Measurements from ENCODE around the gene TCEAL6. TPM values are rescaled to one million over a fixed set of nuclear protein-coding genes. Genes with fewer than 3 reads are reported as not detected.
"Not testable (repeated sequence)": the region's sequence is repeated elsewhere in the genome, so short reads cannot be mapped to it uniquely, and the experiment has no call there.

TCEAL6 gene
- total and polyA plus RNA-seq, 2 donors (not counting 1 experiment from before 2014, with no cell fraction given), result not detected

DNA sequence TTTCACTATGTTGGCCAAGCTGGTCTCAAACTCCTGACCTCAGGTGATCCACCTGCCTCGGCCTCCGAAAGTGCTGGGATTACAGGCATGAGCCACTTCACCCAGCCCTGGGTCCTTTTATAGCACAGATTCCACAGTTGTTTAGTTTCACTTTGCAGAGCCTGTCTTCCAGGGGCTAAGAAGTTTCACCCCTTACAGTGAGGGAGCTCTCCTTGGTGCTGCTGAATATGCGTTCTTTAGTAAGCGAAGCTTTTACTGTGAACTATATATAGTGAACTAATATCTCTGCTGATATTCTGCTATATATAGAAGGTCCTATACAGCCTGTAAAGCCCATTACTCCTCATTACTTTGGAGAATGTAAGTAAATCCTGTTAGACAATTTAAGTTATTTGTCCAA lies 4.2 kb downstream of the TCEAL6 start:
- no peaks in the 10 kb centered on the region for H3K27me3 ChIP-seq (ENCODE audit: control insufficient read depth, insufficient read depth, low read length)
- H4K20me1 ChIP-seq (ENCODE audit: control insufficient read depth, extremely low read depth, insufficient read depth, low read length), result no peaks in the 10 kb centered on the region
- TF ChIP-seq EZH2 (IDR thresholded peaks at IDR 0.05; ENCODE audit: low read length, missing control alignments), result no peak

DNA sequence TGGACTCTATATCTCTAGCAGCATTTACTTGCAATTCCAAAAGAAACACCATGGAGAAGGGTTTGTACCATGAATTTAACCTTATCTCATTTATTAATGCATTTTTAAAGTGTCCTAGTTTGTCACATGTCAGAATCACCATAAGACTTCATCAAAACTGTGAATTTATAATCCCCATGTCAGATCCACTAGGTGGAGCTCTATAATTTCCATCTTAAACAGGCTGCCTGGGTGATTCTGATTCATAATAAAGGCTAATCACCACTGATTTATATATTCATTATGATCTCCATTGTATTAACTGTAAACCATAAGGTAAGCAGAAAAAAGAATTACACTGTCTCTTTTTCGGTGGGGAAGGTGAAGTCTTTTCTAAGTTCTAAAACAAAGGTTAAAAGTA lies 12.8 kb downstream of the TCEAL6 start:
- H3K36me3 ChIP-seq (ENCODE audit: control insufficient read depth, insufficient read depth, low read length), result no peaks in the 10 kb centered on the region
- H3K27me3 ChIP-seq (ENCODE audit: control insufficient read depth, insufficient read depth, low read length), result no peaks in the 10 kb centered on the region
- no peaks in the 10 kb centered on the region for H3K4me1 ChIP-seq (ENCODE audit: control insufficient read depth, extremely low read depth, insufficient read depth, low read length)
- H3K79me2 ChIP-seq (ENCODE audit: control insufficient read depth, insufficient read depth, low read length), result no peaks in the 10 kb centered on the region
- TF ChIP-seq, protein P1, sequence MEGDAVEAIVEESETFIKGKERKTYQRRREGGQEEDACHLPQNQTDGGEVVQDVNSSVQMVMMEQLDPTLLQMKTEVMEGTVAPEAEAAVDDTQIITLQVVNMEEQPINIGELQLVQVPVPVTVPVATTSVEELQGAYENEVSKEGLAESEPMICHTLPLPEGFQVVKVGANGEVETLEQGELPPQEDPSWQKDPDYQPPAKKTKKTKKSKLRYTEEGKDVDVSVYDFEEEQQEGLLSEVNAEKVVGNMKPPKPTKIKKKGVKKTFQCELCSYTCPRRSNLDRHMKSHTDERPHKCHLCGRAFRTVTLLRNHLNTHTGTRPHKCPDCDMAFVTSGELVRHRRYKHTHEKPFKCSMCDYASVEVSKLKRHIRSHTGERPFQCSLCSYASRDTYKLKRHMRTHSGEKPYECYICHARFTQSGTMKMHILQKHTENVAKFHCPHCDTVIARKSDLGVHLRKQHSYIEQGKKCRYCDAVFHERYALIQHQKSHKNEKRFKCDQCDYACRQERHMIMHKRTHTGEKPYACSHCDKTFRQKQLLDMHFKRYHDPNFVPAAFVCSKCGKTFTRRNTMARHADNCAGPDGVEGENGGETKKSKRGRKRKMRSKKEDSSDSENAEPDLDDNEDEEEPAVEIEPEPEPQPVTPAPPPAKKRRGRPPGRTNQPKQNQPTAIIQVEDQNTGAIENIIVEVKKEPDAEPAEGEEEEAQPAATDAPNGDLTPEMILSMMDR (conservative IDR thresholded peaks at IDR 0.05 in 1 of 2, IDR thresholded peaks at IDR 0.05 in 1 of 2; ENCODE audit: low read depth in 1 of 2, low read length in 2 of 2), result peak in 1 of 2 donors; percentile 19
- no peak for TF ChIP-seq EZH2 (IDR thresholded peaks at IDR 0.05; ENCODE audit: low read length, missing control alignments)
- no peak overlapping the region for H3K27ac ChIP-seq (ENCODE audit: insufficient read depth, low read length)
- H3K9ac ChIP-seq (ENCODE audit: insufficient read depth, low read length), result no peak overlapping the region
- no peaks in the 10 kb centered on the region for H4K20me1 ChIP-seq (ENCODE audit: control insufficient read depth, extremely low read depth, insufficient read depth, low read length)
- H3K9me3 ChIP-seq (ENCODE audit: control insufficient read depth, insufficient read depth, low read depth, low read length), result no peaks in the 10 kb centered on the region
- peak in 1 of 2 donors; percentile 4 for DNase-seq (ENCODE audit: low read depth in 2 of 2)
- no peak overlapping the region for H2AFZ ChIP-seq (ENCODE audit: low read length)
- H3K4me2 ChIP-seq (ENCODE audit: extremely low read depth, insufficient read depth, low read length), result no peak overlapping the region
- no peak overlapping the region for H3K4me3 ChIP-seq (replicated peaks in 1 of 4; ENCODE audit: control extremely low read depth in 1 of 4, insufficient read depth in 1 of 4, low read depth in 3 of 4, low read length in 4 of 4)

More for the DNA sequence above, 4.2 kb downstream of the TCEAL6 start:
- DNase-seq (ENCODE audit: low read depth in 2 of 2), result no peak
- Histone ChIP-seq H3K27ac (ENCODE audit: insufficient read depth, low read length) (no peak overlapping the region), H3K79me2 (ENCODE audit: control insufficient read depth, insufficient read depth, low read length) (no peaks in the 10 kb centered on the region), H2AFZ (ENCODE audit: low read length) (no peak overlapping the region), H3K9me3 (ENCODE audit: control insufficient read depth, insufficient read depth, low read depth, low read length) (no peaks in the 10 kb centered on the region), H3K4me3 (replicated peaks in 1 of 4; ENCODE audit: control extremely low read depth in 1 of 4, insufficient read depth in 1 of 4, low read depth in 3 of 4, low read length in 4 of 4) (no peak overlapping the region), H3K36me3 (ENCODE audit: control insufficient read depth, insufficient read depth, low read length) (no peaks in the 10 kb centered on the region), H3K9ac (ENCODE audit: insufficient read depth, low read length) (no peak overlapping the region), H3K4me1 (ENCODE audit: control insufficient read depth, extremely low read depth, insufficient read depth, low read length) (no peaks in the 10 kb centered on the region), H3K4me2 (ENCODE audit: extremely low read depth, insufficient read depth, low read length) (no peak overlapping the region)

DNA sequence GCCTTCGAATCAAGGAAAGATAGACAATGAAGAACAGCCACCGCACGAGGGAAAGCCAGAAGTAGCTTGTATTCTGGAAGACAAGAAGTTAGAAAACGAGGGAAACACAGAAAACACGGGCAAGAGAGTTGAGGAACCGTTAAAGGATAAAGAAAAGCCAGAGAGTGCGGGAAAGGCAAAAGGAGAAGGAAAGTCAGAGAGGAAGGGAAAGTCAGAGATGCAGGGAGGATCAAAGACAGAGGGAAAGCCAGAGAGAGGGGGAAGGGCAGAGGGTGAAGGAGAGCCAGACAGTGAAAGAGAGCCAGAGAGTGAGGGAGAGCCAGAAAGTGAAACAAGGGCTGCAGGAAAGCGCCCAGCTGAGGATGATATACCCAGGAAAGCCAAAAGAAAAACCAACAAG lies 15.4 kb downstream of the TCEAL6 start:
- no peak for TF ChIP-seq EZH2 (IDR thresholded peaks at IDR 0.05; ENCODE audit: low read length, missing control alignments)
- TF ChIP-seq, protein P1 (conservative IDR thresholded peaks at IDR 0.05 in 1 of 2, IDR thresholded peaks at IDR 0.05 in 1 of 2; ENCODE audit: low read depth in 1 of 2, low read length in 2 of 2), result no peak
- H3K9ac ChIP-seq (ENCODE audit: insufficient read depth, low read length), result no peak overlapping the region
- no peak overlapping the region for H2AFZ ChIP-seq (ENCODE audit: low read length)

DNA sequence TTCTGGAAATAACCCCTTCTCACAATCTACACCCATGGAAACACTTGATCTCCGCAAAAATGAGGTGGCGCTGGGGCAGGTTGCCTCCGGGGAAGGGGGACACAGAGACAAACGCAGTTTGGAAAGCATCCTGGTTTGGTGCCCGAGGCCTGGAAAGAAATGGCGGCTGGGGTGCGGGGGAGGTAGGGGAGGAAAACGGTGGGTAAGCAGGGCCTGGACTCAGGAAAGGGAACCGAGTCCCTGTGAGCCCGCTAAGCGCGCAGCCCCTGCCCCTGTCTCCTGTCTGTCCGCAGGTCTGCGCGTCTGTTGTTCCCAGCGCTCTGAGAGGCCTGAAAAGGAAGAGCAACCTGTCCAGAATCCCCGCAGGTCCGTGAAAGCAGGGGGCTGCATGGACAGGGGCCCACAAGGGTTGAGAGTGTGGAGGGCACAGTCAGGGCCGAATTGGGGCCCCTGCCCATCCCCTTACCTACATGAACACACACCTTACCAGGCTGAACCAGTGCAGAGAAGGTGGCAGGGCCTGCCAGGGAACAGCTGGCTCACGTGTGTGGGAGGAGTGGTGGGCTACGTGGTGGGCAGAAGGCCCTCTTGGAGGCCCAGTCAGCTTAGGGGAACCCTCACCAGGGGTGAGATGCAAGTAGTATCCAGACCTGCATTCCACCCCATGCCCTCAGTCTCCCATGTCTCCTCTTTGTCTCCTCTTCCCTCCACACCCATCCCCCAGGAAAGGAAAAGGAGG lies 16.0 kb downstream of the TCEAL6 start:
- not testable (repeated sequence) for H3K4me2 ChIP-seq (ENCODE audit: extremely low read depth, insufficient read depth, low read length); H4K20me1 ChIP-seq (ENCODE audit: control insufficient read depth, extremely low read depth, insufficient read depth, low read length); H3K27me3 ChIP-seq (ENCODE audit: control insufficient read depth, insufficient read depth, low read length); H3K27ac ChIP-seq (ENCODE audit: insufficient read depth, low read length); H2AFZ ChIP-seq (ENCODE audit: low read length); H3K4me1 ChIP-seq (ENCODE audit: control insufficient read depth, extremely low read depth, insufficient read depth, low read length); H3K4me3 ChIP-seq (replicated peaks in 1 of 4; ENCODE audit: control extremely low read depth in 1 of 4, insufficient read depth in 1 of 4, low read depth in 3 of 4, low read length in 4 of 4); H3K36me3 ChIP-seq (ENCODE audit: control insufficient read depth, insufficient read depth, low read length); H3K9ac ChIP-seq (ENCODE audit: insufficient read depth, low read length); H3K79me2 ChIP-seq (ENCODE audit: control insufficient read depth, insufficient read depth, low read length); H3K9me3 ChIP-seq (ENCODE audit: control insufficient read depth, insufficient read depth, low read depth, low read length); DNase-seq (ENCODE audit: low read depth in 2 of 2)

More for the DNA sequence above, 15.4 kb downstream of the TCEAL6 start:
- Histone ChIP-seq H3K4me2 (ENCODE audit: extremely low read depth, insufficient read depth, low read length) (no peak overlapping the region), H3K4me1 (ENCODE audit: control insufficient read depth, extremely low read depth, insufficient read depth, low read length) (no peaks in the 10 kb centered on the region), H3K27me3 (ENCODE audit: control insufficient read depth, insufficient read depth, low read length) (no peaks in the 10 kb centered on the region), H3K27ac (ENCODE audit: insufficient read depth, low read length) (no peak overlapping the region), H3K36me3 (ENCODE audit: control insufficient read depth, insufficient read depth, low read length) (no peaks in the 10 kb centered on the region), H3K4me3 (replicated peaks in 1 of 4; ENCODE audit: control extremely low read depth in 1 of 4, insufficient read depth in 1 of 4, low read depth in 3 of 4, low read length in 4 of 4) (no peak overlapping the region), H3K9me3 (ENCODE audit: control insufficient read depth, insufficient read depth, low read depth, low read length) (no peaks in the 10 kb centered on the region), H3K79me2 (ENCODE audit: control insufficient read depth, insufficient read depth, low read length) (no peaks in the 10 kb centered on the region), H4K20me1 (ENCODE audit: control insufficient read depth, extremely low read depth, insufficient read depth, low read length) (no peaks in the 10 kb centered on the region)
- DNase-seq (ENCODE audit: low read depth in 2 of 2), result no peak

DNA sequence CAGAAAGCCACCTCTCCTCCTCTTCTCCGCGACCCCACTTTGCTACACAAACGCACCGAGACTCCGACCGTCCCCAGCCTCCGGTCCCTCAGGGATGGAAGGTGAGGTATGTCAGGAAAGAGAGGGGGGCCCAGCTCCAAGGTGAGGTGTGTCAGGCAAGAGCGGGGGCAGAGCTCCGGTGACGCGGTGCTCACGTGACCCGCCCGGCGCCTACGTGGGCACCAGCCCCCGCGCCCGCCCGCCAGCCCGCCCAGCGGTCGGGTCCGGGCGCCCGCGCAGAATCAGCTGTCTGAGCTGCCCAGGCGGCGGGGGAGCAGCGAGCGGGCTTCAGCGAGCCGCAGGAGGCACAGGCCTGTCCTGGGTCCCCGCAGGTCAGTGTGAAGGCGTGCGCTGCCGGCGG lies 16.8 kb downstream of the TCEAL6 start, which contains the start of gene TCEAL2:
Gene TCEAL2 (plus strand): TSS at position 244 of the 400 bp plus-strand sequence. CDS start 1,152 bp downstream, outside the sequence.
- DNase-seq (ENCODE audit: low read depth in 2 of 2); H3K27ac ChIP-seq (ENCODE audit: insufficient read depth, low read length); H3K4me3 ChIP-seq (replicated peaks in 1 of 4; ENCODE audit: control extremely low read depth in 1 of 4, insufficient read depth in 1 of 4, low read depth in 3 of 4, low read length in 4 of 4); H3K9me3 ChIP-seq (ENCODE audit: control insufficient read depth, insufficient read depth, low read depth, low read length); H3K27me3 ChIP-seq (ENCODE audit: control insufficient read depth, insufficient read depth, low read length); H3K9ac ChIP-seq (ENCODE audit: insufficient read depth, low read length); H3K4me1 ChIP-seq (ENCODE audit: control insufficient read depth, extremely low read depth, insufficient read depth, low read length); H3K79me2 ChIP-seq (ENCODE audit: control insufficient read depth, insufficient read depth, low read length); H3K4me2 ChIP-seq (ENCODE audit: extremely low read depth, insufficient read depth, low read length); H2AFZ ChIP-seq (ENCODE audit: low read length); H4K20me1 ChIP-seq (ENCODE audit: control insufficient read depth, extremely low read depth, insufficient read depth, low read length); H3K36me3 ChIP-seq (ENCODE audit: control insufficient read depth, insufficient read depth, low read length): not testable (repeated sequence)

Data from fibroblast of lung (primary cell).